T47D (cell line): ENCODE results near the gene OLFML2A.

Experiments
- DNase-seq, 2 experiments: peaks; one replicate each; pipeline versions ENCODE4 v3.0.0 to v3.0.0-alpha.2; 2011 to 2012; ENCODE audit warnings: low read depth in 1 of 2, low spot score in 1 of 2
- JUND ChIP-seq: IDR thresholded peaks from 2 replicates; pipeline ENCODE4 v1.6.1; 2012; ENCODE audit warnings: low read depth
- in situ Hi-C: cut with HindIII; loops from 2 replicates; pipeline ENCODE4 v1.10.0; 2016; ENCODE audit warnings: low sequenced_read_pairs, low pct_unique_long_range_greater_than_20kb

Gene OLFML2A

GRCh38 chr9:124800306-124801259, 23.6 kb downstream of the OLFML2A start:
- in situ Hi-C loops, result no loop called here
- TF ChIP-seq JUND, result no peak

GRCh38 chr9:124801356-124801755, 24.4 kb downstream of the OLFML2A start:
- TF ChIP-seq JUND, result no peak
- in situ Hi-C loops, result no loop called here
- DNase-seq, result no peak

More at GRCh38 chr9:124800306-124801259, 23.6 kb downstream of the OLFML2A start:
- DNase-seq, result no peak

DNA sequence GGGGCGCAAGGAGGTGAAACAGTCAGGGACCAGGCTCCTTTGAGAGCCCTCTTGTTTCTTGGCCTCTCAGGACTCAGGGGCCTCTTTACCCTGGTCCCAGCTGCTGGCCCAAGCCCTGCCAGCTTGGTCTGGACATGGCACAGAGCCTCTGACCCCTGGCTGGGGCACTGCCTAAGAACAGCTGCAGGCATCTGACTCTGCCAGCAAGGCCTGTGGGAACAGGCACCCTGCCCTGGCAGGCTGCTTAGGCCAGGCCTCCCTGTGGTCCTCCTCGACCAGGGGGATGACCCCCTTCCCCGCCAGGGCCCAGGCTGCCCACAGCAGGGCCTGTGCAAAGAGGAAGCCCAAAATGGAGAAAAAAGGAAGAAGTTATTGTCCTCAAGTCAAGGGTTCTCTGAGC, 25.5 kb downstream of the OLFML2A start:
- in situ Hi-C loops, result no loop called here
- DNase-seq, result no peak
- TF ChIP-seq JUND, result no peak

DNA sequence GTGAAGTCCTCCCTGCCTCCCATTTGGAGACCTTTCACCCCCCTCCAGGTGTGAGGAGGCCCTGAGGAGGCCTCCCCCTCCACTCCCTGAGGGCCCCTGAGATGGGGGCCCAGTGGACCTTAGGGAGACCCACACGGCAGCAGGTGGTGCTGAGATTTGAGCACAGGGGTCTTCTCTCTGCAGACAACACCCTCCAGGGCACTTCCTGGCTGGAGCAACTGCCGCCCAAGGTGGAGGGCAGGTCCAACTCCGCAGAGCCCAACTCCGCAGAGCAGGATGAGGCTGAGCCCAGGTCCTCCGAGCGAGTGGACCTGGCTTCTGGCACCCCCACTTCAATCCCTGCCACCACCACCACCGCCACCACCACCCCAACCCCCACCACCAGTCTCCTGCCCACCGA, 27.0 kb downstream of the OLFML2A start:
- in situ Hi-C loops, result no loop called here
- TF ChIP-seq JUND, result no peak
- no peak for DNase-seq

DNA sequence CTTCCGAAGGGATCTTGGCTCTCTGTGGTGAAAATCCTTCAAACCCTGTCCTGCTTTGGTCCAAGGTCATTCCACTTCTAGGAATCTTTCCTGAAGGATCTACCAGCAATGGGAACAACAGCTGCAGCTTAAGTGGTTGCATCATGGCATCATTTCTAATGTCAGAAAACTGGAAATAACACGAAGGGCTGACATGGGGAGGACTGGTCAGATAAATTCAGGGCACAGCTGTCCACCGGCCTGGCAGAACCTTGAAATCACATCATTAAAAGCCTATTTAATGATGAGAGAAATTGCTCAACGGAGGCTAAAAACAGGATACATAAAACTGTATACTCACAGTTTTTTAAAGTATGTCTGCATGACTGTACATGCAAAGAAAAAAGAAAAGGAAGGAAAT, 28.3 kb downstream of the OLFML2A start:
- no peak for TF ChIP-seq JUND
- DNase-seq, result no peak
- in situ Hi-C loops, result no loop called here

DNA sequence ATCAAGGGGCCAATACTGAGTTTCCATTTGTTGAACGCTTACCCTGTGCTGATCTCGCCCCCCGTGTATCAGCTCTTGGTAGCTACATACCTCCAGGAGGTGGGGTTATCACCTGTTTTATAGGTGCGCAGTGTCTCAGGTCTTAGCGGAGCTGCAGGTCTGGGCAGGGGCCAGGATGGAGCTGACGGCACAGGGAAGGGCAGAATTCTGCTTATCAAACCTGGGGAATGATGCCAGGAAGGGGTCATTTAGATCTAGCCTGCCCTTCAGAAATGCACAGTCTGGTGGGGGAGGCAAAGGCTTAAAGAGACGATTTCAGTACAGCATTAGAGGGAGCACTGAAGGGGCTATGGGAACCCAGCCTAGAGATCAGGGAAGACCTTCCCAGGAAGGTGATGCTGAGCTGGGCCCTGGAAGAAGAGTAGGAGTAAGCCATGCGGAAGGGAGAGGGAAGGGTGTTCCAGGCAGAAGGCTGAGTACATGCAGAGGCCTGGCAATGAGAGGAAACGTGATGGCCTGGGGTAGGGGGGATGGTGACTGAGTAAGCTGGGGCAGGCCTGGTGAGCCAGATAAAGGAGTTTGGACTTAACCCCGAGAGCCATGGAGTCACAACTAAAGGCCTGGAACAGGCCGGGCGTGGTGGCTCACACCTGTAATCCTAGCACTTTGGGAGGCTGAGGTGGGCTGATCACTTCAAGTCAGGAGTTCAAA, 31.5 kb downstream of the OLFML2A start:
- no peak for DNase-seq
- in situ Hi-C loops, result no loop called here
- no peak for TF ChIP-seq JUND

DNA sequence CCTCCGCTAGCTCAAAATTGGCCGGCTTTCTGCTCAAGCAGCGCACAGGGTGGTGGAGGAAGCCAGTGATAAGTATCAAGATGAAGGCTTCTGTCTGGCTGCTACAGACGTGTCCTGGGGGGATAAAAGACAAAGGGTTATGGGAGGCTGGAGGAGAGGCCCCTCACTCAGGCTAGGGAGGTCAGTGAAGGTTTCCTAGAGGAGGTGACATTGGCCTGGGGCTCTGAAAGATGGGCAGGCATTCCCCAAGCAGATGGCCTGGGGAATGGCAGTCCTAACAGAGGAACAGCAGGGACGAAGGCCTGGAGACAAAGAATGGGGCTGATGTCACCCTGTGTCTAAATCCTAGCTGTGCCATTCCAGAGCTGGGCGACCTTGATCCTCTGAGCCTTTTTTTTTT, 32.3 kb downstream of the OLFML2A start:
- no peak for TF ChIP-seq JUND

DNA sequence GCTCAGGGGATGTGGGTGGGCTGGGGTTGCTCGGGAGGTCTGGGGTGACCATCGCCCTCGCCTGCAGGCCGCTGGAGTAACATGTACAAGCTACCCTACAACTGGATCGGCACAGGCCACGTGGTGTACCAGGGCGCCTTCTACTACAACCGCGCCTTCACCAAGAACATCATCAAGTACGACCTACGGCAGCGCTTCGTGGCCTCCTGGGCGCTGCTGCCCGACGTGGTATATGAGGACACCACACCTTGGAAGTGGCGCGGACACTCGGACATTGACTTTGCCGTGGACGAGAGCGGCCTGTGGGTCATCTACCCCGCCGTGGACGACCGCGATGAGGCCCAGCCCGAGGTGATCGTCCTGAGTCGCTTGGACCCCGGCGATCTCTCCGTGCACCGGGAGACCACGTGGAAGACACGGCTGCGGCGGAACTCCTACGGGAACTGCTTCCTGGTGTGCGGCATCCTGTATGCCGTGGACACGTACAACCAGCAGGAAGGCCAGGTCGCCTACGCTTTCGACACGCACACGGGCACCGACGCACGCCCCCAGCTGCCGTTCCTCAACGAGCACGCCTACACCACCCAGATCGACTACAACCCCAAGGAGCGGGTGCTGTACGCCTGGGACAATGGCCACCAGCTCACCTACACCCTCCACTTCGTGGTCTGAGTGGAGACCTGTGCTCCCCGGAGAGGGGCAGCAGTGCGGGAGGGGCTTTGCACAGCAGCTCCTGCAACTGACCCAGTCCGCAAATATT, 33.0 kb downstream of the OLFML2A start:
- in situ Hi-C loops, result no loop called here
- DNase-seq, result no peak
- TF ChIP-seq JUND, result no peak

More for the DNA sequence above, 32.3 kb downstream of the OLFML2A start:
- in situ Hi-C loops, result no loop called here
- no peak for DNase-seq

DNA sequence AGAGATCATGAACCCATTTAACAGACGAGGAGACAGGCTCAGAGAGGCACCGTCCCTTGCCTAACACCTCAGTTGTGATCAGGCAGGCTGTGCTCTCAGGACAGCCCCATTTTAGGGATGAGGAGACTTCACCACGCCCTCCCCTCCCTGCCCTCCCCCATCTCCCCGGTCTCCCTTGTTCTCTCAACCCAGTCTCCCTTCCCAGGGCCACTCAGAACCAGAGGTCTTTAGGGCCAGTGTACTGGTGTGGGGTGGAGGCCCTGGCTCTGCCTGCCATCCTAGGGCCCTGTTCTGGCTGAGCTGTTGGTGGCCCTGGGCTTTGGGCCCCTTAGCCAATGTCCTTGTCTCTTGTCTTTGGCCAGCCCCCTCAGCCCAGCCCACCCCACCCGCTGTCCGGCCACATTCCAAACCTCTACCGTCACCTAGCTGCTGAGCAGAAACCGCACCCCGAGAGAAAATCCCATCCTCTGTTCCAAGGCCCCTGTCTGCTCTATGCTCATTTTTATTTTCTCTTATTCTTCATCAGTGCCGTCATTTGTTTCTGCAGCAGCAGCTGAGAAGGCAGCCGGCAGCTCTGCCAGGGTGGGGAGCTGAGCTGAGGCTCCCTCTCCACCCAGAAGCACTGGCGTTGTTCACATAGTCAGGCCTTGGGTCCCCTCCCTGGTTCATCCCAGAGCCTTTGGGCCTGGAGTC, 33.9 kb downstream of the OLFML2A start:
- DNase-seq, result peak; percentile 49 to 67
- in situ Hi-C loops, result no loop called here
- no peak for TF ChIP-seq JUND

GRCh38 chr9:124812441-124812876, 35.5 kb downstream of the OLFML2A start:
- in situ Hi-C loops, result no loop called here
- no peak for DNase-seq
- no peak for TF ChIP-seq JUND

- TF ChIP-seq JUND, result no peak
- DNase-seq, result no peak
- in situ Hi-C loops, result no loop called here
Observed at GRCh38 chr9:124813041-124813440, 36.1 kb downstream of the OLFML2A start.
